Activated naive CD8-positive, alpha-beta T cell treated with anti-CD3 and anti-CD28 coated beads for 36 hours (primary cell): Measurements from ENCODE around the gene RERE. TPM values are rescaled to one million over a fixed set of nuclear protein-coding genes. Genes with fewer than 3 reads are reported as not detected.
"Not testable (repeated sequence)": the region's sequence is repeated elsewhere in the genome, so short reads cannot be mapped to it uniquely, and the experiment has no call there.

Experiments used
- DNase-seq: peaks from one replicate; pipeline ENCODE4 v3.0.0; 2021
- H3K27ac Mint-ChIP-seq: one replicate; pipeline ENCODE4 v1.8.0; 2022; ENCODE audit warnings: mild to moderate bottlenecking, moderate library complexity, mixed read lengths
- H3K27me3 Mint-ChIP-seq: one replicate; pipeline ENCODE4 v1.8.0; 2022; ENCODE audit warnings: mild to moderate bottlenecking, mixed read lengths
- H3K36me3 Mint-ChIP-seq: one replicate; pipeline ENCODE4 v1.8.0; 2021; ENCODE audit warnings: mild to moderate bottlenecking, mixed read lengths
- H3K4me1 Mint-ChIP-seq: one replicate; pipeline ENCODE4 v1.8.0; 2021; ENCODE audit warnings: mixed read lengths
- H3K4me3 Mint-ChIP-seq: one replicate; pipeline ENCODE4 v1.8.0; 2022; ENCODE audit warnings: mild to moderate bottlenecking, moderate library complexity, mixed read lengths
- H3K9me3 Mint-ChIP-seq: one replicate; pipeline ENCODE4 v1.8.0; 2022; ENCODE audit warnings: mixed read lengths
- total RNA-seq, 2 experiments: library from RNA; stranded (reverse); gene quantifications; one replicate each; pipeline ENCODE4 v1.2.3, GENCODE V29; 2021

The RERE gene
- total RNA-seq, 2 experiments from 2014 or later = 36.8 to 39.6 TPM

- H3K4me1 Mint-ChIP-seq = peaks cover 31% of the 10 kb centered on the region
- H3K27me3 Mint-ChIP-seq, H3K27ac Mint-ChIP-seq, H3K9me3 Mint-ChIP-seq, DNase-seq, H3K4me3 Mint-ChIP-seq: not testable (repeated sequence)
- H3K36me3 Mint-ChIP-seq = peaks cover 29% of the 10 kb centered on the region
Measured at GRCh38 chr1:8593292-8593691, 224.1 kb downstream of the RERE start.

- H3K27ac Mint-ChIP-seq = no peak overlapping the region
- H3K27me3 Mint-ChIP-seq = no peaks in the 10 kb centered on the region
- H3K4me3 Mint-ChIP-seq = no peak overlapping the region
- peaks cover 3% of the 10 kb centered on the region for H3K9me3 Mint-ChIP-seq
- DNase-seq = no peak
- peaks cover 40% of the 10 kb centered on the region for H3K4me1 Mint-ChIP-seq
- peaks cover 26% of the 10 kb centered on the region for H3K36me3 Mint-ChIP-seq
Measured at GRCh38 chr1:8591569-8591968, 225.9 kb downstream of the RERE start.

GRCh38 chr1:8590721-8591351 lies 226.6 kb downstream of the RERE start:
- Mint-ChIP-seq H3K4me3 (no peak overlapping the region), H3K27me3 (no peaks in the 10 kb centered on the region), H3K36me3 (peaks cover 24% of the 10 kb centered on the region), H3K9me3 (peaks cover 3% of the 10 kb centered on the region), H3K27ac (peak overlapping the region; percentile 2), H3K4me1 (peaks cover 33% of the 10 kb centered on the region)
- DNase-seq = no peak

- Mint-ChIP-seq H3K36me3 (peaks cover 24% of the 10 kb centered on the region), H3K27ac (no peak overlapping the region), H3K4me3 (no peak overlapping the region), H3K27me3 (no peaks in the 10 kb centered on the region), H3K4me1 (peaks cover 31% of the 10 kb centered on the region), H3K9me3 (peaks cover 3% of the 10 kb centered on the region)
- no peak for DNase-seq
Measured at GRCh38 chr1:8589571-8589970, 227.9 kb downstream of the RERE start.

- Mint-ChIP-seq H3K9me3 (no peaks in the 10 kb centered on the region), H3K4me1 (peaks cover 33% of the 10 kb centered on the region), H3K27me3 (no peaks in the 10 kb centered on the region), H3K27ac (no peak overlapping the region), H3K36me3 (peaks cover 10% of the 10 kb centered on the region), H3K4me3 (no peak overlapping the region)
- DNase-seq = no peak
Measured at GRCh38 chr1:8587784-8588183, 229.7 kb downstream of the RERE start.

GRCh38 chr1:8586438-8586837 lies 231.0 kb downstream of the RERE start:
- Mint-ChIP-seq H3K36me3 (peaks cover 9% of the 10 kb centered on the region), H3K4me3 (no peak overlapping the region)

GRCh38 chr1:8584316-8584715 lies 233.1 kb downstream of the RERE start:
- DNase-seq = no peak
- Mint-ChIP-seq H3K9me3 (no peaks in the 10 kb centered on the region), H3K27me3 (no peaks in the 10 kb centered on the region), H3K36me3 (peaks cover 3% of the 10 kb centered on the region), H3K4me1 (peaks cover 14% of the 10 kb centered on the region), H3K27ac (no peak overlapping the region), H3K4me3 (no peak overlapping the region)

More at GRCh38 chr1:8586438-8586837, 231.0 kb downstream of the RERE start:
- Mint-ChIP-seq H3K9me3 (no peaks in the 10 kb centered on the region), H3K4me1 (peaks cover 27% of the 10 kb centered on the region), H3K27me3 (no peaks in the 10 kb centered on the region), H3K27ac (no peak overlapping the region)
- no peak for DNase-seq

GRCh38 chr1:8583031-8583430 lies 234.4 kb downstream of the RERE start:
- H3K36me3 Mint-ChIP-seq = no peaks in the 10 kb centered on the region
- H3K27me3 Mint-ChIP-seq = no peaks in the 10 kb centered on the region
- no peak overlapping the region for H3K27ac Mint-ChIP-seq
- no peaks in the 10 kb centered on the region for H3K9me3 Mint-ChIP-seq
- peaks cover 16% of the 10 kb centered on the region for H3K4me1 Mint-ChIP-seq
- DNase-seq = no peak
- no peak overlapping the region for H3K4me3 Mint-ChIP-seq

GRCh38 chr1:8580566-8580965 lies 236.9 kb downstream of the RERE start:
- Mint-ChIP-seq H3K36me3 (peaks cover 5% of the 10 kb centered on the region), H3K4me3 (no peak overlapping the region), H3K9me3 (no peaks in the 10 kb centered on the region), H3K27me3 (no peaks in the 10 kb centered on the region), H3K27ac (no peak overlapping the region), H3K4me1 (peaks cover 6% of the 10 kb centered on the region)
- DNase-seq = no peak

- H3K27ac Mint-ChIP-seq = no peak overlapping the region
- no peak for DNase-seq
- no peaks in the 10 kb centered on the region for H3K27me3 Mint-ChIP-seq
Measured at GRCh38 chr1:8578936-8579335, 238.5 kb downstream of the RERE start.

GRCh38 chr1:8578132-8578877 lies 239.1 kb downstream of the RERE start:
- no peak for DNase-seq
- Mint-ChIP-seq H3K9me3 (no peaks in the 10 kb centered on the region), H3K27ac (no peak overlapping the region), H3K4me3 (no peak overlapping the region), H3K36me3 (peaks cover 5% of the 10 kb centered on the region), H3K27me3 (no peaks in the 10 kb centered on the region), H3K4me1 (peaks cover 3% of the 10 kb centered on the region)

More at GRCh38 chr1:8578936-8579335, 238.5 kb downstream of the RERE start:
- H3K9me3 Mint-ChIP-seq = no peaks in the 10 kb centered on the region
- no peak overlapping the region for H3K4me3 Mint-ChIP-seq
- H3K4me1 Mint-ChIP-seq = peaks cover 3% of the 10 kb centered on the region
- H3K36me3 Mint-ChIP-seq = peaks cover 5% of the 10 kb centered on the region

- Mint-ChIP-seq H3K27me3 (no peaks in the 10 kb centered on the region), H3K4me1 (peaks cover 5% of the 10 kb centered on the region), H3K36me3 (peaks cover 5% of the 10 kb centered on the region)
Measured at GRCh38 chr1:8574985-8575384, 242.5 kb downstream of the RERE start.

GRCh38 chr1:8572106-8572505 lies 245.3 kb downstream of the RERE start:
- H3K27me3 Mint-ChIP-seq = no peaks in the 10 kb centered on the region
- H3K9me3 Mint-ChIP-seq = no peaks in the 10 kb centered on the region
- no peak overlapping the region for H3K4me3 Mint-ChIP-seq
- H3K36me3 Mint-ChIP-seq = peaks cover under 1% of the 10 kb centered on the region
- H3K27ac Mint-ChIP-seq = no peak overlapping the region
- peaks cover 2% of the 10 kb centered on the region for H3K4me1 Mint-ChIP-seq
- DNase-seq = no peak

More at GRCh38 chr1:8574985-8575384, 242.5 kb downstream of the RERE start:
- DNase-seq = no peak
- no peak overlapping the region for H3K4me3 Mint-ChIP-seq
- no peaks in the 10 kb centered on the region for H3K9me3 Mint-ChIP-seq
- H3K27ac Mint-ChIP-seq = no peak overlapping the region

- H3K4me1 Mint-ChIP-seq = peaks cover 2% of the 10 kb centered on the region
- H3K9me3 Mint-ChIP-seq = no peaks in the 10 kb centered on the region
- DNase-seq = no peak
- H3K27ac Mint-ChIP-seq = no peak overlapping the region
- peaks cover 4% of the 10 kb centered on the region for H3K36me3 Mint-ChIP-seq
- H3K27me3 Mint-ChIP-seq = no peaks in the 10 kb centered on the region
- H3K4me3 Mint-ChIP-seq = no peak overlapping the region
Measured at GRCh38 chr1:8571200-8571984, 246.0 kb downstream of the RERE start.

GRCh38 chr1:8570465-8570864 lies 247.0 kb downstream of the RERE start:
- Mint-ChIP-seq H3K27me3 (no peaks in the 10 kb centered on the region), H3K36me3 (peaks cover 4% of the 10 kb centered on the region)

More at GRCh38 chr1:8570465-8570864, 247.0 kb downstream of the RERE start:
- H3K27ac Mint-ChIP-seq = no peak overlapping the region
- H3K4me1 Mint-ChIP-seq = peaks cover 4% of the 10 kb centered on the region
- H3K9me3 Mint-ChIP-seq = no peaks in the 10 kb centered on the region
- no peak overlapping the region for H3K4me3 Mint-ChIP-seq
- DNase-seq = no peak
